ENCODE data around the gene ZBTB12. TPM values are rescaled to one million over a fixed set of nuclear protein-coding genes. Genes with fewer than 3 reads are reported as not detected.
A peak's percentile ranks its signal among the peaks of the same experiment; 100 is the strongest.

ZBTB12 gene
- total RNA-seq = 1 to 10 TPM in 3 of 4 donors, under 1 TPM in 1; 0.83 to 2.1 (median 1.1) TPM
- 1 to 10 TPM in 2 of 3 donors, under 1 TPM in 1; 0.92 to 4.3 (median 1.2) TPM for polyA plus RNA-seq

- intact Hi-C loops (cut with DNase I) = loop anchor here (2.0 to 10.0 kb wide), 3 partner anchors 39 to 223 kb away; partner anchors contain the start of genes ATF6B, NELFE, NEU1 and SKIC2
- Histone ChIP-seq H3K27me3 (no peaks in the 10 kb centered on the region), H3K4me1 (peaks cover 3 to 44% (median 38%) of the 10 kb centered on the region in 4 donors), H3K27ac (peak within 1 kb of the TSS; percentile 84 to 93 (median 90)), H3K36me3 (no peaks in the 10 kb centered on the region), H3K9me3 (no peaks in the 10 kb centered on the region), H3K4me3 (peak within 1 kb of the TSS; percentile 37 to 81 (median 71))
- TF ChIP-seq POLR2AphosphoS5 (IDR thresholded peaks at IDR 0.05) = peak; percentile 55 to 83 (median 73)
- peak; percentile 24 to 37 for TF ChIP-seq POLR2A (IDR thresholded peaks at IDR 0.05)
- TF ChIP-seq, protein P1, sequence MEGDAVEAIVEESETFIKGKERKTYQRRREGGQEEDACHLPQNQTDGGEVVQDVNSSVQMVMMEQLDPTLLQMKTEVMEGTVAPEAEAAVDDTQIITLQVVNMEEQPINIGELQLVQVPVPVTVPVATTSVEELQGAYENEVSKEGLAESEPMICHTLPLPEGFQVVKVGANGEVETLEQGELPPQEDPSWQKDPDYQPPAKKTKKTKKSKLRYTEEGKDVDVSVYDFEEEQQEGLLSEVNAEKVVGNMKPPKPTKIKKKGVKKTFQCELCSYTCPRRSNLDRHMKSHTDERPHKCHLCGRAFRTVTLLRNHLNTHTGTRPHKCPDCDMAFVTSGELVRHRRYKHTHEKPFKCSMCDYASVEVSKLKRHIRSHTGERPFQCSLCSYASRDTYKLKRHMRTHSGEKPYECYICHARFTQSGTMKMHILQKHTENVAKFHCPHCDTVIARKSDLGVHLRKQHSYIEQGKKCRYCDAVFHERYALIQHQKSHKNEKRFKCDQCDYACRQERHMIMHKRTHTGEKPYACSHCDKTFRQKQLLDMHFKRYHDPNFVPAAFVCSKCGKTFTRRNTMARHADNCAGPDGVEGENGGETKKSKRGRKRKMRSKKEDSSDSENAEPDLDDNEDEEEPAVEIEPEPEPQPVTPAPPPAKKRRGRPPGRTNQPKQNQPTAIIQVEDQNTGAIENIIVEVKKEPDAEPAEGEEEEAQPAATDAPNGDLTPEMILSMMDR (IDR thresholded peaks at IDR 0.05) = peak in 1 of 4 experiments; percentile 12
- no peak for TF ChIP-seq EP300 (IDR thresholded peaks at IDR 0.05)
- peak; percentile 98 for DNase-seq
- WGBS, 2 donors = 0 to 1% methylated on average over 77 of the region's 77 CpGs
Observed at GRCh38 chr6:31901953-31902643, at the start of gene ZBTB12. Gene ZBTB12 (minus strand): TSS chr6:31902086. CDS start chr6:31901305, 781 bp downstream.

DNA sequence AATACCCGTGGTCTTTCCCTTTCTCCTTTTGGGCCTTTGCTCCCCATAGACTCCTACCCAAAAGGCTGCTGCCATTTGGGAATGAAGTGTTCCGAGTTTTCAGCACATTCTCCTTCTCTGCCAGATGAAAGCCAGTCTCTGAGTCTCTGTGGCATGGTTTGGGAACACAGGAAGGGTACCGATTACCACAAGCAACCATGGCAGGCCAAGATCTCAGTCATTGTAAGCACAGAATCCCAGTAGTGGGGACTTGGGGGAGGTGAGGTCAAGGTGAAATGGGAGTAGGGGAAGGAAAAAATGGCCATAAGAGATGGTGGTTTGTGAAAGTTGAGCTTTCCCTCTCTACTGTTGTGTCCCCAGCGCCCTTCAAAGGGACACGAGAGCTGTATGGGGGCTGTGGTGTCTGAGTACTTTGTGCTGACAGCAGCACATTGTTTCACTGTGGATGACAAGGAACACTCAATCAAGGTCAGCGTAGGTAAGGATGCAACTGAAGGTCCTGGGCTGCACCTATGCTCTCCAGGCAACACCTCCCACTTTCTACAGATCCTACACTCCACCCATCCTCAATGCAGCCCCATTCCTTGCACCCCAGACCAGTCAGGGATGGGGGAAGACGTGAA lies 48.2 kb upstream of the ZBTB12 start:
- TF ChIP-seq POLR2A (IDR thresholded peaks at IDR 0.05) = no peak
- no peak for TF ChIP-seq EP300 (IDR thresholded peaks at IDR 0.05)
- no peak for TF ChIP-seq POLR2AphosphoS5 (IDR thresholded peaks at IDR 0.05)
- TF ChIP-seq, protein P1 (IDR thresholded peaks at IDR 0.05) = no peak
- peaks cover 16 to 41% (median 26%) of the 10 kb centered on the region in 4 donors for H3K36me3 ChIP-seq
- peaks cover 0 to 18% (median 16%) of the 10 kb centered on the region in 4 donors for H3K4me1 ChIP-seq
- WGBS, 2 donors = 89 to 91% methylated on average over 7 of the region's 7 CpGs
- intact Hi-C loops (cut with DNase I) = loop anchor here (5.0 to 10.0 kb wide), 3 partner anchors 115 to 405 kb away; partner anchors contain the start of genes ATP6V1G2, DDX39B, LY6G5C and NFKBIL1
- H3K27me3 ChIP-seq = no peaks in the 10 kb centered on the region
- no peak for DNase-seq
- H3K4me3 ChIP-seq = no peak overlapping the region
- no peaks in the 10 kb centered on the region for H3K9me3 ChIP-seq
- peak overlapping the region in 1 of 4 donors; percentile 6 for H3K27ac ChIP-seq

- peak overlapping the region in 1 of 4 donors; percentile 6 for H3K27ac ChIP-seq
- TF ChIP-seq POLR2A (IDR thresholded peaks at IDR 0.05) (no peak), EP300 (IDR thresholded peaks at IDR 0.05) (no peak), POLR2AphosphoS5 (IDR thresholded peaks at IDR 0.05) (no peak)
- TF ChIP-seq, protein P1 (IDR thresholded peaks at IDR 0.05) = no peak
- 80 to 88% methylated on average over 6 of the region's 6 CpGs for WGBS, 2 donors
- peaks cover 0 to 23% (median 20%) of the 10 kb centered on the region in 4 donors for H3K4me1 ChIP-seq
- intact Hi-C loops (cut with DNase I) = no loop called here
- no peaks in the 10 kb centered on the region for H3K27me3 ChIP-seq
- no peak overlapping the region for H3K4me3 ChIP-seq
- no peaks in the 10 kb centered on the region for H3K9me3 ChIP-seq
- peaks cover 5 to 29% (median 18%) of the 10 kb centered on the region in 4 donors for H3K36me3 ChIP-seq
- no peak for DNase-seq
Observed at GRCh38 chr6:31948753-31949413, 47.0 kb upstream of the ZBTB12 start.

DNA sequence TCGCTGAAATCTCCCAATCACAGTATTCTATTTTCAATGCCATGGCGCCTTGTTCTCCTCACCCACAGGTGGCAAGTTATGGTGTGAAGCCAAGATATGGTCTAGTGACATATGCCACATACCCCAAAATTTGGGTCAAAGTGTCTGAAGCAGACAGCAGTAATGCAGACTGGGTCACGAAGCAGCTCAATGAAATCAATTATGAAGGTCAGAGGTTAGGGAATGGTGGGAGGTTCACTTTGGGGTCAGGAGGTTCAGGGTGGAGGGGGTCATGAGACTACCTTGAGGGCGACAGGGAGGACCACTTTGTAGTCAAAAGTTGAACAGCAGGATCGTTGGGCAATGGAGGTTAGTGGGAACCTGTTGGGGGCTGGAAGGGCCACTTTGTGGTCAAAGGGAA lies 46.4 kb upstream of the ZBTB12 start:
- no peak overlapping the region for H3K4me3 ChIP-seq
- no peaks in the 10 kb centered on the region for H3K9me3 ChIP-seq
- DNase-seq = no peak
- H3K27ac ChIP-seq = no peak overlapping the region
- TF ChIP-seq, protein P1 (IDR thresholded peaks at IDR 0.05) = no peak
- TF ChIP-seq EP300 (IDR thresholded peaks at IDR 0.05) (no peak), POLR2AphosphoS5 (IDR thresholded peaks at IDR 0.05) (no peak), POLR2A (IDR thresholded peaks at IDR 0.05) (no peak)
- 80 to 84% methylated on average over 5 of the region's 5 CpGs for WGBS, 2 donors
- intact Hi-C loops (cut with DNase I) = no loop called here
- H3K27me3 ChIP-seq = no peaks in the 10 kb centered on the region
- peaks cover 0 to 23% (median 20%) of the 10 kb centered on the region in 4 donors for H3K4me1 ChIP-seq
- H3K36me3 ChIP-seq = peaks cover 0 to 23% (median 12%) of the 10 kb centered on the region in 4 donors
